H1 (cell line): ENCODE data around the gene DCTPP1. TPM values are rescaled to one million over a fixed set of nuclear protein-coding genes. Genes with fewer than 3 reads are reported as not detected.
A peak's percentile ranks its signal among the peaks of the same experiment; 100 is the strongest.

Source experiments
- CTCF ChIA-PET: fragments of 300-600 bp; sonication (Branson Sonifier 250); formaldehyde crosslinking; loops from one replicate; lab custom pipeline; 2021; ENCODE audit not compliant: partially characterized antibody; lab: Charles Lee
- POLR2A ChIA-PET: fragments of 300-600 bp; sonication (Branson Sonifier 250); formaldehyde crosslinking; loops from one replicate; lab custom pipeline; 2021; ENCODE audit warnings: inconsistent platforms; ENCODE audit not compliant: partially characterized antibody; lab: Charles Lee
- DNase-seq, 2 experiments: peaks; one replicate each; pipeline versions ENCODE4 v3.0.0 to v3.0.0-alpha.2; 2010 to 2022; ENCODE audit warnings: low spot score in 2 of 2, low read depth in 1 of 2, mixed read lengths in 1 of 2
- FAIRE-seq: peaks from 2 replicates; lab custom pipeline; 2011; peaks lifted over from hg19 to GRCh38; lab: Jason Lieb, UNC
- H2AFZ ChIP-seq: 2 replicates; pipeline ENCODE4 v1.8.1; 2012; ENCODE audit warnings: low read length, inconsistent platforms
- H2AK5ac ChIP-seq: 2 replicates; pipeline ENCODE4 v1.6.1; 2013; ENCODE audit warnings: low read depth, low read length
- H2BK120ac ChIP-seq: replicated peaks from 2 replicates; pipeline ENCODE3; 2013; ENCODE audit warnings: low read depth, low read length, inconsistent platforms
- H2BK12ac ChIP-seq: 2 replicates; pipeline ENCODE4 v1.6.1; 2013; ENCODE audit warnings: low read depth, low read length
- H2BK15ac ChIP-seq: 2 replicates; pipeline ENCODE4 v1.6.1; 2013; ENCODE audit warnings: low read length
- H2BK20ac ChIP-seq: 2 replicates; pipeline ENCODE4 v1.6.1; 2013; ENCODE audit warnings: low read length
- H2BK5ac ChIP-seq: 2 replicates; pipeline ENCODE4 v1.6.1; 2013; ENCODE audit warnings: low read depth, low read length
- H3K14ac ChIP-seq: 2 replicates; pipeline ENCODE4 v1.6.1; 2013; ENCODE audit warnings: inconsistent platforms; ENCODE audit not compliant: insufficient read length
- H3K18ac ChIP-seq: 2 replicates; pipeline ENCODE4 v1.6.1; 2013; ENCODE audit warnings: low read length; ENCODE audit errors: extremely low read depth
- H3K23ac ChIP-seq: 2 replicates; pipeline ENCODE4 v1.6.1; 2013; ENCODE audit warnings: inconsistent platforms; ENCODE audit not compliant: insufficient read length
- H3K23me2 ChIP-seq: 2 replicates; pipeline ENCODE4 v1.6.1; 2013; ENCODE audit warnings: low read depth, low read length
- H3K27ac ChIP-seq: 2 replicates; pipeline ENCODE4 v1.6.1; 2011; ENCODE audit warnings: low read depth, low read length, inconsistent platforms
- H3K27me3 ChIP-seq, 4 experiments: replicated peaks in 1 of 4; 1 replicate in 1 of 4; 2 replicates in 3 of 4; pipeline versions ENCODE4 v1.6.1 to v1.8.1; 2011 to 2013; ENCODE audit warnings: low read length in 3 of 4, mild to moderate bottlenecking in 3 of 4, inconsistent platforms in 2 of 4, mixed read lengths in 2 of 4, moderate library complexity in 1 of 4; ENCODE audit not compliant: control insufficient read depth in 3 of 4, insufficient read depth in 3 of 4; ENCODE audit errors: extremely low read depth in 1 of 4
- H3K36me3 ChIP-seq, 4 experiments: 2 replicates each; pipeline versions ENCODE4 v1.6.1 to v1.8.1; 2011 to 2013; ENCODE audit warnings: mild to moderate bottlenecking in 4 of 4, low read length in 3 of 4, moderate library complexity in 2 of 4, control low read depth in 1 of 4, inconsistent platforms in 1 of 4; ENCODE audit not compliant: insufficient read depth in 4 of 4, control insufficient read depth in 2 of 4
- H3K4ac ChIP-seq: replicated peaks from 2 replicates; pipeline ENCODE3; 2013; ENCODE audit warnings: low read length, low read depth, mixed read lengths, inconsistent platforms; ENCODE audit not compliant: insufficient read length
- H3K4me1 ChIP-seq, 4 experiments: replicated peaks in 1 of 4; 1 replicate in 1 of 4; 2 replicates in 3 of 4; pipeline versions ENCODE4 v1.6.1 to v1.8.1; 2011 to 2013; ENCODE audit warnings: low read length in 3 of 4, inconsistent platforms in 2 of 4, mixed read lengths in 1 of 4; ENCODE audit not compliant: insufficient read depth in 4 of 4, control insufficient read depth in 3 of 4
- H3K4me2 ChIP-seq, 2 experiments: 2 replicates each; pipeline versions ENCODE4 v1.6.1 to v1.8.1; 2011 to 2013; ENCODE audit warnings: low read depth in 2 of 2, low read length in 2 of 2, control low read depth in 1 of 2, inconsistent platforms in 1 of 2, mild to moderate bottlenecking in 1 of 2; ENCODE audit not compliant: insufficient read depth in 1 of 2
- H3K4me3 ChIP-seq, 4 experiments: fragments of 200-600, 300-600 bp in 1 of 4; sonication (generic), shearing (Covaris generic), sonication (Bioruptor Twin) in 1 of 4; 2 replicates each; pipeline versions ENCODE4 v1.5.1 to v1.8.1; 2011 to 2016; ENCODE audit warnings: low read length in 4 of 4, low read depth in 3 of 4, control low read depth in 2 of 4, inconsistent platforms in 2 of 4, mild to moderate bottlenecking in 2 of 4, mixed read lengths in 1 of 4, moderate library complexity in 1 of 4; ENCODE audit not compliant: insufficient read depth in 2 of 4; ENCODE audit errors: extremely low read depth in 1 of 4
- H3K56ac ChIP-seq: replicated peaks from 2 replicates; pipeline ENCODE3; 2013; ENCODE audit warnings: low read depth, mild to moderate bottlenecking, mixed read lengths, low read length, inconsistent platforms; ENCODE audit not compliant: insufficient read length
- H3K79me1 ChIP-seq: 2 replicates; pipeline ENCODE4 v1.6.1; 2013; ENCODE audit warnings: low read depth, low read length, control low read depth
- H3K79me2 ChIP-seq, 2 experiments: 2 replicates each; pipeline versions ENCODE4 v1.6.1 to v1.8.1; 2012 to 2013; ENCODE audit warnings: low read length in 2 of 2, mild to moderate bottlenecking in 2 of 2, inconsistent platforms in 1 of 2; ENCODE audit not compliant: insufficient read depth in 2 of 2, control insufficient read depth in 1 of 2
- H3K9ac ChIP-seq, 4 experiments: replicated peaks in 1 of 4; 1 replicate in 1 of 4; 2 replicates in 3 of 4; pipeline versions ENCODE4 v1.6.1 to v1.8.1; 2011 to 2013; ENCODE audit warnings: low read depth in 3 of 4, low read length in 3 of 4, control low read depth in 2 of 4, mild to moderate bottlenecking in 2 of 4, moderate library complexity in 2 of 4, inconsistent platforms in 1 of 4; ENCODE audit errors: extremely low read depth in 1 of 4
- H3K9me3 ChIP-seq, 2 experiments: 2 replicates each; pipeline versions ENCODE4 v1.6.1 to v1.8.1; 2012 to 2013; ENCODE audit warnings: mild to moderate bottlenecking in 2 of 2, moderate library complexity in 2 of 2, control low read depth in 1 of 2, inconsistent platforms in 1 of 2, low read depth in 1 of 2, low read length in 1 of 2, mixed read lengths in 1 of 2; ENCODE audit not compliant: insufficient read depth in 2 of 2
- H4K20me1 ChIP-seq, 2 experiments: replicated peaks in 1 of 2; 2 replicates each; pipeline versions ENCODE3 to v1.8.1; 2011 to 2013; ENCODE audit warnings: inconsistent platforms in 2 of 2, low read length in 2 of 2, mild to moderate bottlenecking in 1 of 2; ENCODE audit not compliant: insufficient read depth in 2 of 2, control insufficient read depth in 1 of 2
- H4K5ac ChIP-seq: 2 replicates; pipeline ENCODE4 v1.6.1; 2013; ENCODE audit warnings: low read length, low read depth, mixed read lengths, inconsistent platforms; ENCODE audit not compliant: insufficient read length
- H4K8ac ChIP-seq: 2 replicates; pipeline ENCODE4 v1.8.0; 2013; ENCODE audit warnings: mild to moderate bottlenecking, moderate library complexity, low read length, inconsistent platforms; ENCODE audit not compliant: insufficient read depth; ENCODE audit errors: extremely low read depth
- H4K91ac ChIP-seq: replicated peaks from 2 replicates; pipeline ENCODE3; 2013; ENCODE audit warnings: low read length, mixed read lengths, inconsistent platforms; ENCODE audit not compliant: insufficient read length
- EZH2 ChIP-seq: fragments of 200-600 bp; sonication (generic); IDR thresholded peaks from 2 replicates; pipeline ENCODE4 v1.7.1; 2012; ENCODE audit warnings: low read depth, mild to moderate bottlenecking, moderate library complexity, low read length, inconsistent platforms; ENCODE audit not compliant: severe bottlenecking
- HDAC2 ChIP-seq, 2 experiments: fragments of 300-600 bp in 1 of 2; sonication (generic) in 1 of 2; IDR thresholded peaks; 2 replicates each; pipeline ENCODE4 v1.6.1; 2011 to 2012; ENCODE audit warnings: low read depth in 2 of 2, low read length in 2 of 2, mild to moderate bottlenecking in 2 of 2, moderate library complexity in 2 of 2, borderline replicate concordance in 1 of 2, inconsistent platforms in 1 of 2
- JUN ChIP-seq: IDR thresholded peaks from 2 replicates; pipeline ENCODE4 v1.6.1; 2011; ENCODE audit warnings: low read depth, mild to moderate bottlenecking, improper control_type of control experiment, low read length
- KDM1A ChIP-seq: fragments of 200-600, 300-600 bp; sonication (generic); IDR thresholded peaks from 2 replicates; pipeline ENCODE4 v1.7.1; 2016; ENCODE audit warnings: mild to moderate bottlenecking, low read length, borderline replicate concordance
- RNF2 ChIP-seq: fragments of 200-900, 300-1000 bp; sonication (generic); IDR thresholded peaks from 2 replicates; pipeline ENCODE4 v1.7.1; 2016; ENCODE audit warnings: borderline replicate concordance, low read depth, mild to moderate bottlenecking, antibody characterized with exemption, low read length; ENCODE audit not compliant: poor library complexity, severe bottlenecking; ENCODE audit errors: missing control alignments
- RXRA ChIP-seq: IDR thresholded peaks from 2 replicates; pipeline ENCODE4 v1.6.1; 2011; ENCODE audit warnings: low read depth, mild to moderate bottlenecking, low read length, moderate library complexity; ENCODE audit not compliant: insufficient read depth
- SUZ12 ChIP-seq: fragments of 200-600 bp; sonication (generic); IDR thresholded peaks from 2 replicates; pipeline ENCODE4 v1.6.1; 2012; ENCODE audit warnings: mild to moderate bottlenecking, inconsistent platforms, low read length, moderate library complexity, mixed read lengths
- ZNF274 ChIP-seq: IDR thresholded peaks from 2 replicates; pipeline ENCODE4 v1.7.0; 2012; ENCODE audit warnings: low read length, borderline replicate concordance; ENCODE audit errors: extremely low read depth
- WGBS, 2 experiments: shearing (Covaris generic) in 1 of 2; methylation state at CpG; one replicate each; pipeline versions ENCODE4 v1.1.6 to v1.1.7; 2013 to 2015; ENCODE audit warnings: low lambda C conversion rate in 2 of 2, mixed read lengths in 2 of 2, inconsistent platforms in 1 of 2, low coverage in 1 of 2, missing lambda C conversion rate in 1 of 2; ENCODE audit not compliant: insufficient replicate concordance in 2 of 2, insufficient coverage in 1 of 2, insufficient read length in 1 of 2; ENCODE audit errors: extremely low coverage in 1 of 2, missing lambda C conversion rate in 1 of 2; 5-methylcytosine and 5-hydroxymethylcytosine counted together
- polyA plus RNA-seq, 7 experiments: library from polyadenylated mRNA; depleted of rRNA in 3 of 7; stranded (reverse) in 5 of 7; unstranded in 2 of 7; fragments of >200 nt in 5 of 7; fragments of 200-250 nt in 2 of 7; gene quantifications; 1 replicate in 5 of 7; 2 replicates in 1 of 7; 4 replicates in 1 of 7; pipeline versions ENCODE4 v1.2.1 to v1.2.3, GENCODE V29; 2011 to 2013; ENCODE audit warnings: missing spikeins in 2 of 7, mixed read lengths in 2 of 7
- total RNA-seq: library from RNA; stranded (reverse); fragmentation: NEBNext Ultra II Directional; extraction: Animal tissue kit (Norgen Biotek cat#: 25700); gene quantifications from 2 replicates; pipeline ENCODE4 v1.2.1, GENCODE V29; 2021
- TF ChIP-seq, protein P1 (sequence below): IDR thresholded peaks from 2 replicates; pipeline ENCODE4 v1.6.1; 2012; ENCODE audit warnings: inconsistent platforms

DCTPP1 gene
- total and polyA plus RNA-seq, 2 of the 8 experiments (the other 6 are each of a cell fraction or from before 2014, with no cell fraction given) = 94.5 to 103 TPM

DNA sequence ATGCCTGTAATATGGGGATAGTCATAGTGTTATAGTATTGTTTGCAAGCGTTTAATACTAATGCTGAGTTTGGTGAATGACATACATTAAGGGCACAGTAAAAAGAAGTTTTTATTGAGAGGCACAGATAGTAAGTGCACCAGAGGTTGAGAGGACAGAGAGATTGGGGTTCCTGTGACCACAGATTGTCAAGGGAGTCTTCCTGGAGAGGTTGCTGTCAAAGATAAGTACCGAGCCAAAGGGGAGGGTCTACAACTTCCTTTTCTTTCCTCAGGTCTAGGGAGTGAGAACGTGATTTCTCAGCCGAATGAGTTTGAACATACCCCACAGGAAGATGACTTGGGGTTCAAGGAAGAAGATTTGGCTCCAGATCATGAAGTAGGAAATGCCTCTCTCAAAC is 32.8 kb downstream of the DCTPP1 start:
- POLR2A ChIA-PET = interaction anchor here (1.2 to 12.6 kb wide), 6 partner anchors 10 to 48 kb away, joined by 3 to 151 read pairs (median 44); partner anchors contain the start of genes CD2BP2, MYL11, SEPTIN1 and ZNF771
- Histone ChIP-seq H3K79me2 (peaks cover 5 to 21% of the 10 kb centered on the region in 2 experiments; a peak in 2 of 4 replicates), H3K14ac (no peak overlapping the region), H4K8ac (no peak overlapping the region), H2BK20ac (no peak overlapping the region), H2BK5ac (no peak overlapping the region), H3K4me2 (peak overlapping the region in 1 of 2 experiments; percentile 94; a peak in 2 of 4 replicates), H3K9ac (no peak overlapping the region), H3K27ac (no peak overlapping the region), H4K91ac (no peak overlapping the region), H2AFZ (no peak overlapping the region), H4K20me1 (peaks cover 12 to 17% of the 10 kb centered on the region in 2 experiments), H2BK120ac (no peak overlapping the region), H3K4ac (no peak overlapping the region), H3K23ac (no peak overlapping the region), H3K36me3 (peaks cover 4 to 21% (median 14%) of the 10 kb centered on the region in 4 experiments; a peak in 6 of 8 replicates), H3K56ac (no peak overlapping the region), H3K27me3 (no peaks in the 10 kb centered on the region), H4K5ac (no peak overlapping the region)
- WGBS, 2 experiments = 89% methylated on average over 4 of the region's 4 CpGs; no CpG with 5 or more reads in 1 of the 2 experiments
- FAIRE-seq = no peak
- TF ChIP-seq KDM1A (no peak), EZH2 (no peak), RNF2 (no peak), RXRA (no peak), SUZ12 (no peak), HDAC2 (IDR thresholded peaks at IDR 0.05; ENCODE audit: borderline replicate concordance in 1 of 2, low read depth in 2 of 2, low read length in 2 of 2) (no peak), ZNF274 (no peak), JUN (no peak)
- TF ChIP-seq, protein P1, sequence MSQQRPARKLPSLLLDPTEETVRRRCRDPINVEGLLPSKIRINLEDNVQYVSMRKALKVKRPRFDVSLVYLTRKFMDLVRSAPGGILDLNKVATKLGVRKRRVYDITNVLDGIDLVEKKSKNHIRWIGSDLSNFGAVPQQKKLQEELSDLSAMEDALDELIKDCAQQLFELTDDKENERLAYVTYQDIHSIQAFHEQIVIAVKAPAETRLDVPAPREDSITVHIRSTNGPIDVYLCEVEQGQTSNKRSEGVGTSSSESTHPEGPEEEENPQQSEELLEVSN = no peak
- TF ChIP-seq, all 59 proteins: peak for 0
- no peak overlapping the region for H2BK15ac ChIP-seq
- H3K23me2 ChIP-seq = peaks cover 11% of the 10 kb centered on the region; the same call in 1 of the 2 replicates
- CTCF ChIA-PET = interaction anchor here (1.0 to 2.4 kb wide), 4 partner anchors 10 to 33 kb away, joined by 8 to 20 read pairs (median 10); partner anchors contain the start of gene ZNF771
- H3K9me3 ChIP-seq = no peaks in the 10 kb centered on the region
- peaks cover 0 to 15% (median 9%) of the 10 kb centered on the region in 4 experiments; a peak in 6 of 7 replicates for H3K4me1 ChIP-seq
- no peak overlapping the region for H2AK5ac ChIP-seq
- no peaks in the 10 kb centered on the region; the same call in 1 of the 2 replicates for H3K79me1 ChIP-seq
- no peak for DNase-seq
- no peak overlapping the region for H2BK12ac ChIP-seq
- H3K18ac ChIP-seq = no peak overlapping the region
- H3K4me3 ChIP-seq = no peak overlapping the region; a peak in 1 of 8 replicates
